Mesendoderm (in vitro differentiated cells): ENCODE data around the gene SSB.
"Not testable (repeated sequence)": the region's sequence is repeated elsewhere in the genome, so short reads cannot be mapped to it uniquely, and the experiment has no call there.

Source experiments
- DNase-seq: peaks from one replicate; pipeline ENCODE4 v3.0.0; 2013
- H2AK5ac ChIP-seq: 2 replicates; pipeline ENCODE4 v1.6.1; 2013; ENCODE audit warnings: low read length, inconsistent platforms
- H2BK120ac ChIP-seq: 2 replicates; pipeline ENCODE4 v1.6.1; 2013; ENCODE audit warnings: low read depth, mild to moderate bottlenecking, low read length, moderate library complexity, mixed read lengths
- H2BK15ac ChIP-seq: replicated peaks from 2 replicates; pipeline ENCODE4 v1.6.1; 2013; ENCODE audit warnings: low read depth, mild to moderate bottlenecking, moderate library complexity
- H2BK5ac ChIP-seq: 2 replicates; pipeline ENCODE4 v1.6.1; 2013; ENCODE audit warnings: low read length, inconsistent platforms
- H3K18ac ChIP-seq: 2 replicates; pipeline ENCODE4 v1.6.1; 2013; ENCODE audit warnings: mild to moderate bottlenecking, low read length, mixed read lengths
- H3K23ac ChIP-seq: one replicate; pipeline ENCODE4 v1.6.1; 2013; ENCODE audit warnings: low read length
- H3K27ac ChIP-seq: 2 replicates; pipeline ENCODE4 v1.5.1; 2013; ENCODE audit warnings: low read depth, mild to moderate bottlenecking, inconsistent platforms, low read length, moderate library complexity
- H3K27me3 ChIP-seq: 2 replicates; pipeline ENCODE4 v1.6.1; 2013; ENCODE audit warnings: low read length, control low read depth, mild to moderate bottlenecking, inconsistent platforms; ENCODE audit not compliant: insufficient read depth, poor library complexity
- H3K36me3 ChIP-seq: 2 replicates; pipeline ENCODE4 v1.6.1; 2013; ENCODE audit warnings: low read length, inconsistent platforms; ENCODE audit not compliant: control insufficient read depth, insufficient read depth
- H3K4ac ChIP-seq: one replicate; pipeline ENCODE4 v1.6.1; 2013; ENCODE audit warnings: low read depth, mild to moderate bottlenecking, low read length, moderate library complexity
- H3K4me1 ChIP-seq: 2 replicates; pipeline ENCODE4 v1.6.1; 2013; ENCODE audit warnings: low read depth, low read length, inconsistent platforms; ENCODE audit not compliant: control insufficient read depth
- H3K4me2 ChIP-seq: 2 replicates; pipeline ENCODE4 v1.6.1; 2013; ENCODE audit warnings: low read length
- H3K4me3 ChIP-seq: 2 replicates; pipeline ENCODE4 v1.5.1; 2013; ENCODE audit warnings: mild to moderate bottlenecking, low read length
- H3K56ac ChIP-seq: one replicate; pipeline ENCODE4 v1.6.1; 2013; ENCODE audit warnings: low read length
- H3K79me1 ChIP-seq: 2 replicates; pipeline ENCODE4 v1.6.1; 2013; ENCODE audit warnings: low read length, inconsistent platforms
- H3K79me2 ChIP-seq: 2 replicates; pipeline ENCODE4 v1.6.1; 2013; ENCODE audit warnings: mild to moderate bottlenecking, low read length; ENCODE audit not compliant: control insufficient read depth, insufficient read depth
- H3K9ac ChIP-seq: 2 replicates; pipeline ENCODE4 v1.6.1; 2013; ENCODE audit warnings: low read length, inconsistent platforms
- H4K5ac ChIP-seq: one replicate; pipeline ENCODE4 v1.6.1; 2013; ENCODE audit warnings: low read length
- H4K8ac ChIP-seq: one replicate; pipeline ENCODE4 v1.6.1; 2013; ENCODE audit warnings: low read depth, mild to moderate bottlenecking, control low read depth, low read length, moderate library complexity
- WGBS: extraction: QIAGEN DNeasy Blood & Tissue Kit; methylation state at CpG from one replicate; pipeline ENCODE4 v1.1.7; 2013; ENCODE audit warnings: low lambda C conversion rate, missing lambda C conversion rate; ENCODE audit not compliant: insufficient coverage; ENCODE audit errors: extremely low coverage; 5-methylcytosine and 5-hydroxymethylcytosine counted together

Gene SSB

DNA sequence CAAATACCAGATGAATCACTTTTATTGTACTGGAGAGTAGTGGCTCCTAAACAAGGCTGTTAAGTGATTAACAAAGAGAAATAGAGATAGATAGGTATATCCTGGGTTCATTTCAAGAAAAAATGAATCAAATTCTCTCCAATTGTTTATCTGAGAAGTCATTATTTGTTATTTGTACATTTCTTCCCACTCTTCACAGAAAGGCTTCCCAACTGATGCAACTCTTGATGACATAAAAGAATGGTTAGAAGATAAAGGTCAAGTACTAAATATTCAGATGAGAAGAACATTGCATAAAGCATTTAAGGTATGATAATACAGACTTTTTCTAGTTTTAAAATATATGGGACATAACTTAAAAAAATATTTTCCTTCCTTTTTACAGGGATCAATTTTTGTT, 7.9 kb downstream of the SSB start:
- H2BK5ac ChIP-seq = no peak overlapping the region
- H3K4me1 ChIP-seq = no peaks in the 10 kb centered on the region

DNA sequence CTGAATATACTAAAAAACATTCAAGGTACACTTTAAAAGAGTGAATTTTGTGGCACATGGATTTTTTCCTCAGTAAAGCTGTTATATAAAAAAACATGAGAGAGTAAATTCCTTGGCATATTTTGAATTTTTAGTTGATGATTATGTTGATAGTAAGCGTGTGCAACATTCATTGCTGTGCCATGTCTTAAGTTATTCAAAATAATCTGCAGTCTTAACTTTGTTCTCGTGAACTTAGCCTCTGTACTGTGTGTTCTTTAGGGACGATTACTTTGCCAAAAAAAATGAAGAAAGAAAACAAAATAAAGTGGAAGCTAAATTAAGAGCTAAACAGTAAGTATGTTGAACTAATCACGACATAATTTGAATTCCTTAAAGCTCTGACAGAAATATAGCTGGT, 9.6 kb downstream of the SSB start:
- no CpG with 5 or more reads among the region's 4 CpGs for WGBS
- H3K27ac ChIP-seq = no peak overlapping the region

More for the DNA sequence above, 7.9 kb downstream of the SSB start:
- Histone ChIP-seq H3K4me2 (no peak overlapping the region), H2AK5ac (no peak overlapping the region), H3K4ac (no peak overlapping the region), H4K8ac (no peak overlapping the region), H4K5ac (no peak overlapping the region), H2BK15ac (no peak overlapping the region), H3K23ac (no peak overlapping the region), H3K27ac (no peak overlapping the region), H3K9ac (no peak overlapping the region), H2BK120ac (no peak overlapping the region), H3K18ac (no peak overlapping the region), H3K56ac (no peak overlapping the region), H3K4me3 (no peak overlapping the region), H3K79me2 (peaks cover 12% of the 10 kb centered on the region), H3K79me1 (no peaks in the 10 kb centered on the region), H3K36me3 (peaks cover 2% of the 10 kb centered on the region), H3K27me3 (no peaks in the 10 kb centered on the region)
- no peak for DNase-seq

DNA sequence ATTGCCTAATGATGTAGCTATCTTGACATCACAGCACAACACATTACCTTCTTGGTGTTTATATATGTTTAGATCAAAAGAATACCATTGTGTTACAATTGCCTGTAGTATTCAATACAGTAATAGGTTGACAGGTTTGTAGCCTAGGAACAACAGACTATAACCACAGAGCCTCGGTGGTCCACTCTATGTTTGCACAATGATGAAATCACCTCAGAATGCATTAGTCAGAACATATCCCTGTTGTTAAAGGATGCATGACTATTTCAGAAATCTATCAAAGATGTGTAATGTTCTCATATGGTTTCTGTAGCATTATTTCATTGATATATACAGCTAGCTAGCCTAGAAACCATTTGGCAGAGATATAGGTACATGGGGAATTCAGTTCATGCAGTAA, 17.2 kb downstream of the SSB start:
- Histone ChIP-seq H2BK5ac (no peak overlapping the region), H3K79me1 (no peaks in the 10 kb centered on the region), H3K27ac (no peak overlapping the region), H3K4me1 (no peaks in the 10 kb centered on the region), H3K4me2 (no peak overlapping the region), H3K18ac (no peak overlapping the region), H2AK5ac (no peak overlapping the region), H3K36me3 (no peaks in the 10 kb centered on the region), H3K56ac (no peak overlapping the region), H3K4ac (no peak overlapping the region), H4K8ac (no peak overlapping the region), H2BK120ac (no peak overlapping the region), H2BK15ac (no peak overlapping the region), H3K27me3 (no peaks in the 10 kb centered on the region), H4K5ac (no peak overlapping the region), H3K79me2 (no peaks in the 10 kb centered on the region), H3K9ac (no peak overlapping the region), H3K4me3 (no peak overlapping the region), H3K23ac (no peak overlapping the region)
- DNase-seq = no peak
- WGBS = no CpG with 5 or more reads among the region's 1 CpG

More for the DNA sequence above, 9.6 kb downstream of the SSB start:
- Histone ChIP-seq H3K4me1 (no peaks in the 10 kb centered on the region), H2BK120ac (no peak overlapping the region), H3K4ac (no peak overlapping the region), H3K18ac (no peak overlapping the region), H4K8ac (no peak overlapping the region), H3K9ac (no peak overlapping the region), H2AK5ac (no peak overlapping the region), H2BK5ac (no peak overlapping the region), H3K27me3 (no peaks in the 10 kb centered on the region), H3K79me1 (no peaks in the 10 kb centered on the region), H4K5ac (no peak overlapping the region), H3K79me2 (peaks cover 5% of the 10 kb centered on the region), H3K4me3 (no peak overlapping the region), H3K56ac (no peak overlapping the region), H3K4me2 (no peak overlapping the region), H3K36me3 (peaks cover 2% of the 10 kb centered on the region), H3K23ac (no peak overlapping the region), H2BK15ac (no peak overlapping the region)
- DNase-seq = no peak

DNA sequence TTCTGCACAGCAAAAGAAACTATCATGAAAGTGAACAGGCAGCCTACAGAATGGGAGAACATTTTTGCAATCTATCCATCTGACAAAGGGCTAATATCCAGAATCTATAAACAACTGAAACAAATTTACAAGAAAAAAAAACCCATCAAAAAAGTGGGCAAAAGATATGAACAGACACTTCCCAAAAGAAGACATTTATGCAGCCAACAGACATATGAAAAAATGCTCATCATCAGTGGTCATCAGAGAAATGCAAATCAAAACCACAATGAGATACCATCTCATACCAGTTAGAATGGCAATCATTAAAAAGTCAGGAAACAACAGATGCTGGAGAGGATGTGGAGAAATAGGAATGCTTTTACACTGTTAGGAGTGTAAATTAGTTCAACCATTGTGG, 18.3 kb downstream of the SSB start:
- not testable (repeated sequence) for H3K36me3 ChIP-seq, H2BK15ac ChIP-seq, H2AK5ac ChIP-seq, H3K4me2 ChIP-seq, H3K4me3 ChIP-seq, H3K23ac ChIP-seq, H3K79me2 ChIP-seq, H3K4ac ChIP-seq, H3K79me1 ChIP-seq, H3K4me1 ChIP-seq, H2BK120ac ChIP-seq, H3K56ac ChIP-seq, H3K9ac ChIP-seq, H4K8ac ChIP-seq, H3K27me3 ChIP-seq, H3K27ac ChIP-seq, H3K18ac ChIP-seq, DNase-seq, H2BK5ac ChIP-seq, H4K5ac ChIP-seq

DNA sequence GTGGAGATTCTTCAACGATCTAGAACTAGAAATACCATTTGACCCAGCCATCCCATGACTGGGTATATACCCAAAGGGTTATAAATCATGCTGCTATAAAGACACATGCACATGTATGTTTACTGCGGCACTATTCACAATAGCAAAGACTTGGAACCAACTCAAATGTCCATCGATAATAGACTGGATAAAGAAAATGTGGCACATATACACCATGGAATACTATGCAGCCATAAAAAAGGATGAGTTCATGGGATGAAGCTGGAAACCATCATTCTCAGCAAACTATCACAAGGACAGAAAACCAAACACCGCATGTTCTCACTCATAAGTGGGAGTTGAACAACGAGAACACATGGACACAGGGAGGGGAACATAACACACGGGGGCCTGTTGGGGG, 18.7 kb downstream of the SSB start:
- not testable (repeated sequence) for H3K23ac ChIP-seq, H3K79me2 ChIP-seq, DNase-seq, H4K8ac ChIP-seq, H3K4me2 ChIP-seq, H2BK15ac ChIP-seq, H3K27me3 ChIP-seq, H3K18ac ChIP-seq, H2BK120ac ChIP-seq, H3K4me3 ChIP-seq, H4K5ac ChIP-seq, H3K56ac ChIP-seq, H3K4ac ChIP-seq, H3K79me1 ChIP-seq, H3K27ac ChIP-seq, H3K9ac ChIP-seq, H2AK5ac ChIP-seq, H3K36me3 ChIP-seq, H2BK5ac ChIP-seq, H3K4me1 ChIP-seq
- no CpG with 5 or more reads among the region's 6 CpGs for WGBS

DNA sequence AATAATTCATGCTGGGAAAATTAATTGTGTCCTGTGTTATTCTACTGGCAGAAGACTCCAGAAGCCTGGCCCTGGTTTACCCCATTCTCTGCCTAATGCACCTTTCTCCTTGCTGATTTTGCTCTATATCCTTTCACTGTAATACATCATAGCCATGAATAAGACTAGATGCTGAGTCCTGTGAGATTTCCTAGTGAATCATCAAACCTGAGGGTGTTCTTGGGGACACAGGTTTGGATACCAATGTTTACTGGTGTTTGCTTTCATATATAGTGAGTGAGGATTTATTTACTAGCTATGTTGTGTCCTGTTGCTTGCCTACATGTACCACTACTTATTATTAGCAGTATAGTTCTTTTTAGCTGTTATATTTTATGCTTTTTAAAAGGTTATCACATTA, 19.6 kb downstream of the SSB start:
- no peaks in the 10 kb centered on the region for H3K36me3 ChIP-seq
- no peak overlapping the region for H3K9ac ChIP-seq
- H2AK5ac ChIP-seq = no peak overlapping the region
- no peak overlapping the region for H2BK15ac ChIP-seq
- H3K79me2 ChIP-seq = no peaks in the 10 kb centered on the region
- H2BK5ac ChIP-seq = no peak overlapping the region
- no peak overlapping the region for H3K18ac ChIP-seq
- H2BK120ac ChIP-seq = no peak overlapping the region
- no peak overlapping the region for H3K4ac ChIP-seq
- DNase-seq = no peak
- H3K27me3 ChIP-seq = no peaks in the 10 kb centered on the region
- no peak overlapping the region for H4K8ac ChIP-seq
- no peak overlapping the region for H3K27ac ChIP-seq
- H3K4me1 ChIP-seq = no peaks in the 10 kb centered on the region
- no peaks in the 10 kb centered on the region for H3K79me1 ChIP-seq
- H4K5ac ChIP-seq = no peak overlapping the region
- no peak overlapping the region for H3K4me2 ChIP-seq
- H3K56ac ChIP-seq = no peak overlapping the region
- H3K23ac ChIP-seq = no peak overlapping the region
- no peak overlapping the region for H3K4me3 ChIP-seq
